Measurements from ENCODE around the gene VAMP8.

- TF ChIP-seq CTCF (IDR thresholded peaks at IDR 0.05; ENCODE audit: extremely low read depth in 1 of 2, insufficient read depth in 1 of 2, low read depth in 1 of 2, low read length in 2 of 2) (no peak), MYC (IDR thresholded peaks at IDR 0.05; ENCODE audit: low read depth, low read length) (no peak), FOS (IDR thresholded peaks at IDR 0.05; ENCODE audit: borderline replicate concordance, insufficient read depth, low read length) (no peak), MAX (IDR thresholded peaks at IDR 0.05; ENCODE audit: insufficient read depth, insufficient read length) (no peak), POLR2AphosphoS5 (IDR thresholded peaks at IDR 0.05; ENCODE audit: insufficient read depth, low read depth, low read length) (no peak), POLR2A (IDR thresholded peaks at IDR 0.05; ENCODE audit: low read depth, low read length) (no peak), JUN (IDR thresholded peaks at IDR 0.05; ENCODE audit: borderline replicate concordance, insufficient read depth, insufficient read length, low read depth) (no peak)
Measured at GRCh38 chr2:85579266-85579935, 2.0 kb downstream of the VAMP8 start.

Data from endothelial cell of umbilical vein (primary cell).